C4-2B (cell line): ENCODE data around the gene LPP.
A peak's percentile ranks its signal among the peaks of the same experiment; 100 is the strongest.

ENCODE experiments used
- H3K27ac ChIP-seq: fragments of 450-650 bp; 2 replicates; pipeline ENCODE4 v1.5.1; 2017
- CTCF ChIP-seq: fragments of 450-650 bp; conservative IDR thresholded peaks from 2 replicates; pipeline ENCODE4 v1.5.1; 2017; ENCODE audit warnings: mild to moderate bottlenecking
- ZFX ChIP-seq: fragments of 450-650 bp; IDR thresholded peaks from 2 replicates; pipeline ENCODE4 v1.6.1; 2017

LPP gene

DNA sequence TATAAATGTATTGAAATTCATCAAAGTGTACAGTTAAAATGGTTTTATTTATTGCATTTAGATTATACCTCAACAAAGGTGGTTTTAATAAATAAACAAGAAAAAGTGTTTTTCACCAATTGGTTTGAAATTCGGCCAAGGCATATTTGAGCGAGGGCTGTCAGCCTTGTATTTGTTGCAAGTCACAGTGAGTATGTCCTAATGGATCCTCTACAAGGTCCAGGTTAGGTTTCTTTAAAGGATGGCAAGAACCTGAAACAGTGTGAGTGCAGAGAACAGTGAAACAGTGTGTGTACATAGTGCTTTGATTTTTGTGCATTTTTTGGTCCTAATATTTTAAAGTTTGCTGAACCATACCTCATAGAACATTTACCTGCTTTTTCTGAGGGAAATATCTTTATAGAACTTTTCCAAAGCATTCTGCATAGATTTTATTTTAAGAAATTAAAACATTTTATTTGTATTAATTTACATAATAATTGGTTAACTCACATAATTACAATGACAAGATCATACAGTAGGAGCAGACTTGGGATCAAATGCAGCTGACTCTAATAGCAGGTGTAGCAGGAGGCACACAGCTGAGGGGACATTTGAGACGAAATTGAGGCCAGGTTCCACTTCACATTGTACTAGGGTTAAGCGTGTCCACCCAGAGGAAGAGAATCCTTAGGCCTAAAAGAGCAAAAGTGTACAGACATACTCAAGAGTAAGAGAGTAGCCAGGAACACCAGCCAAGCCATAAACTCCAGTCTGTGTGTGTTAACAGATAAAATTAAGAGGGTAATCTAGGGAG is 589.0 kb downstream of the LPP start:
- no peak overlapping the region for H3K27ac ChIP-seq
- no peak for TF ChIP-seq CTCF
- no peak for TF ChIP-seq ZFX

DNA sequence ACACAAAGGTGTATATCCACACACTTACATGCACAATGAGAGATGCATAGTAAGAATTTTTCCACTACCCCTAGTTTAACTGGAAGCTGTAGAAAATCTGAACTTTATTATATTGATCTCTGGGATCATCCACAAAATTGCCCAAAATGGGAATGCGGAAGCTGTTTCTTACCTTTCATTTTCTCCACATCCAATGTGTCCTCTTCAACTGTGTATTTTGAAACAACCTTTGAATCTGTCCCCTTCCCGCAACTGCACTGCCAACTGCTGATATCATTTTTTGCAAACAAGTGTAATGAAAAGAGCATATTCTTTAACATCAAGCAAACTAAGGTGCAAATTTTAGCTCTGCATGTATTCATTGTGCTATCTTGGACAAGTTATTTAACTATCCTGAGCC is 590.2 kb downstream of the LPP start:
- no peak overlapping the region for H3K27ac ChIP-seq
- TF ChIP-seq CTCF (no peak), ZFX (no peak)

DNA sequence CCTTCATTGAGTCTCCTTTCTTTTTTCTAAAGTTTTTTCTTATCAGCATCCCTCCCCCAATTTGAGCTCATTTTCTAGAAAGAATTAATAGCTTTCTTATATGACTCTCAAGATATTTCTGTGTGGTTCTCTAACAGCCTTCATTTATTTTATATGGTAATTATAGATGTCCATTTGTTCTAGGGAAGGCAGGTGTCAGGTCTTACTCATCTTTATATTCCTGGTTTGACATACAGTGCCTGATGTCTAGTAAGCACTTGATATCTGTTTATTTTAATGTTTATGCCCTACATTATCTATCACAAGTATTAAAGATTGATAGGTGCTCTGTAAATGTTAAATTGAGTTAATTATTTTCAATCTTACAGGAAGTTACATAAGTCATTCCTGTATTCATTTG is 591.1 kb downstream of the LPP start:
- H3K27ac ChIP-seq: no peak overlapping the region

DNA sequence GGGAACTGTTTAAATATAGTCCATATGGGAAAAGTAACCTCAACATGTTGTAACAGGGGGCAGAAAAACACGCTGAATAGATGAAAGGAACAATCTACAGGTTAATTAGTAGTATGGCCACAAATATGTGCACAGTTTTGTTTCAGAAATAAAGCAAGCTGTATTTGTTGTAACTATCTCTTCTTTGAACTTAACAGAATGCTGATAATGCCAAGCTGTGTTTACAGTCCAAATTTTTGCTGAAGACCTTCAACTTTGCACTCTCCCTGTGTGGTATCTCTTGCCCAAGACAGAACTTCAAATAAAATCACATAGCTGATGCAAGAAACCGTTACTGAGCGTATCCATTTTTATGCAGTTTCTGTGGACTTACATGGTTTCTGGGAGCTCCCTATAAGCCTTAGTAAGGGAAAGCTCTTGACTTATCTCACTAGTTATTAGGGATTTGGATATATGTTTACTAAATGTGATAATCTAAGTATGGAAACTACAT is 592.4 kb downstream of the LPP start:
- TF ChIP-seq CTCF (no peak), ZFX (no peak)
- H3K27ac ChIP-seq: no peak overlapping the region

More for the DNA sequence above, 591.1 kb downstream of the LPP start:
- TF ChIP-seq CTCF: no peak
- TF ChIP-seq ZFX: no peak

DNA sequence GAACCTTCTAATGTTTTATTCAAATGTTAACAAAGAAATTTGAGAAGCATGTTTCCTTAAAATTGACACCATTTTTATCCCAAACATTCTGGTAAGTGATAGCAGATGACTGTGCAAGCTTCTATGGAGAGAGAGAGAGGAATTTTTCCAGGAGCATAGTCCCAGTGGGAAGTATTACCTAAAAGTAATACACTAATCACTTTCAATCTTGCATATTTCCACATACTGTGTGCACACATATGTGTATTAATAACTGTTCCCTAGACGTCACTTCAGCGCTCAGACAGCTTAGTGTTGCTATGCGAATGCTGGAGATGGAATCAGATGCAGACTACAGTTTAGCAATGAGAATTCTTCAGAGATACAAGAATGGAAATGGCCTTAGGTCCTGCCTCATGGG is 593.5 kb downstream of the LPP start:
- TF ChIP-seq ZFX (no peak), CTCF (no peak)
- H3K27ac ChIP-seq: no peak overlapping the region

- H3K27ac ChIP-seq: no peak overlapping the region
- no peak for TF ChIP-seq ZFX
- peak; percentile 87 for TF ChIP-seq CTCF
Measured at GRCh38 chr3:188749010-188749617, 595.2 kb downstream of the LPP start.

DNA sequence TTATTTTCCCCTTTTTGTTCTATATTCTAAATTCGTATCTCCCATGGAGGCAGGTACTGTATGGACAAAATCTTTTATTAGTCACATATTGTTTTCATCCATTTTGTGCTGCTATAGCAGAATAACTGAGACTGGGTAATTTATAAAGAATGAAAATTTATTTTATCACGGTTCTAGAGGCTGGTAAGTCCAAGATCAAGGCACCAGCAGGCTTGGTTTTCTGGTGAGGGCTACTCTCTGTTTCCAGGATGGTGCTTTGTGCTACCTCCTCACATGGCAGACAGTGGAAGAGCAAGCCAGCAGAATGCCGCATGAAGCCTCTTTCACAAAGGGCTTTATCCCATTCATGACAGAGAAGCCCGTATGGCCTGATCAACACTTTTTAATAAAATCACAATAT is 595.9 kb downstream of the LPP start:
- no peak overlapping the region for H3K27ac ChIP-seq
- TF ChIP-seq ZFX (no peak), CTCF (no peak)
